Measurements from ENCODE around the gene ABCC11. TPM values are rescaled to one million over a fixed set of nuclear protein-coding genes. Genes with fewer than 3 reads are reported as not detected.

The ABCC11 gene
- total and polyA plus RNA-seq, 2 experiments from 2014 or later: 0.23 to 0.76 TPM

DNA sequence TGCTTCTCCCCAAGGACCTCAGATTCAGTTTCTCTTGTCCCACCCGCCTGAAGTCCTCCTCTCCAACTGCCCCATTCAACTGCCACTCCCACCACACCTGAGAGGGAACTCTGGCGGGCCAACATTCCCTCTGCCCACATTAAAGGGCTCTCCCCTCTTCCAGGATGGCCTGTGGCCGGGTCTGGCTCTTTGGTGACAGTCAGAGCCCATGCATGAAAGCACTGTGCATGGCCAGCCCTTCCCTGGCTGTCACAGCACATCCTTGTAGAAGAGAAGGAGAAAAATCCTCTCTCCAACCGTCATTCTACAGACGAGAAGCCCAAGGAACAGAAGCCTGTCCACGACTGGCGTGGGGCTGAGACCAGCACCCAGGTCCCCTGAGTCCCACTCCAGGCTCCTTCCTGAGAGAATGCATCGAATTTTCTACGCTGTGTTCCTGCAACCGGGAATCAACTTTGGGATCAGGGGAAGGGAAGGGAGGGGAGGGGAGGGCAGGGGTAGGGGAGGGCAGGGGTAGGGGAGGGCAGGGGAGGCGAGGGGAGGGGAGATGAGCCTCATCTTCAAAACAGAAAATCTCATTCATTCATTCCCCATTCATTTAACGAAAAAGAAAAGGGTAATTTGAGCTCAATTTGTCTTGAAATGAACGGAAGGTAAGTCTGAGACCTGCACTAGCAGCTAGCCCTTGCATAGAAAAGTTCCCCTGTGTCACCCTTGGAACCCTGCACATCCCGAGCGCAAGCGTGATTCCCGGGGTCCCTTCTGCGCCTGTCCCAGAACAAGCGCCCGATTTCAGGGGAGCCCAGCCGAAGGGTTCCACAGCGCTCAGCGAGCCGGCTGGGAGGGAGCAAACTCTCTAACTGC lies 91.2 kb downstream of the ABCC11 start, which contains the start of gene ABCC12:
ABCC12 (minus strand) TSS at position 68 of the 864 bp plus-strand sequence. CDS start 9,569 bp downstream, outside the sequence.
- Histone ChIP-seq H2AFZ (peak within 1 kb of the TSS; percentile 76), H4K20me1 (ENCODE audit: insufficient read depth) (no peaks in the 10 kb centered on the region), H3K27me3 (replicated peaks; ENCODE audit: insufficient read depth) (no peaks in the 10 kb centered on the region), H3K36me3 (ENCODE audit: low read depth) (no peaks in the 10 kb centered on the region), H3F3A (ENCODE audit: insufficient read depth) (no peaks in the 10 kb centered on the region), H3K4me2 (ENCODE audit: unreplicated experiment) (peak within 1 kb of the TSS; percentile 65), H3K9ac (no peak within 1 kb of the TSS), H3K9me2 (ENCODE audit: insufficient read depth) (no peaks in the 10 kb centered on the region), H3K4me3 (peak within 1 kb of the TSS; percentile 37; the same call in 1 of the 2 replicates), H3K9me3 (ENCODE audit: low read depth) (no peaks in the 10 kb centered on the region), H3K27ac (no peak within 1 kb of the TSS), H3K4me1 (ENCODE audit: insufficient read depth) (peaks cover 8% of the 10 kb centered on the region; the same call in 1 of the 2 replicates), H3K79me2 (ENCODE audit: insufficient read depth) (no peaks in the 10 kb centered on the region)
- no peak for DNase-seq
- in situ Hi-C loops (cut with MboI): no loop called here
- TF ChIP-seq EZH2 (IDR thresholded peaks at IDR 0.05; ENCODE audit: insufficient read depth, poor library complexity, severe bottlenecking): no peak
- TF ChIP-seq EZH2phosphoT487 (IDR thresholded peaks at IDR 0.05; ENCODE audit: insufficient read depth, low read depth): no peak
- WGBS, 2 experiments (ENCODE audit: low coverage in 1 of 2, low lambda C conversion rate in 2 of 2, missing lambda C conversion rate in 2 of 2): 48% methylated on average over 22 to 24 of the region's 24 CpGs

DNA sequence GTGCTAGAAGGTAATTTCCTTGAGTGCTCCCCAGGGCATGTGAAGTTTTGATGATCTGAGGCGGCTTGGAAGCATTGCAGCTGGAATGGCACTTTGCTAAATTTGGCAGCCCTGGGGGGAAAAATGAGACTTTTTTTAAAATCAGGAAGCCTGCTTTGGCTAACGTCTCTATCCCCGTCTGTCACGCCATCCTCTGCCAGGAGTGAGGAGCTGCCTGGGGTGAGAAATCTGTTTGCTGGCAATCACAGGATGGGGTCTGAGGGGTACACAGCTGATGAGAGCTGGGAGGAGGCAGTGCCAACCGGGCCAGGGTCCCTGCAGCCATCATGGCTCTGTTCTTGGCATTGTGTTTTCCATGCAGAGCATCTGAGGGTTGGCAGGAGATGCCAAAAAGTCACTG lies 93.6 kb downstream of the ABCC11 start:
- Histone ChIP-seq H3F3A (ENCODE audit: insufficient read depth) (no peaks in the 10 kb centered on the region), H3K27me3 (replicated peaks; ENCODE audit: insufficient read depth) (no peaks in the 10 kb centered on the region), H3K36me3 (ENCODE audit: low read depth) (no peaks in the 10 kb centered on the region), H2AFZ (no peak overlapping the region), H3K9me2 (ENCODE audit: insufficient read depth) (no peaks in the 10 kb centered on the region), H3K79me2 (ENCODE audit: insufficient read depth) (no peaks in the 10 kb centered on the region), H3K4me2 (ENCODE audit: unreplicated experiment) (no peak overlapping the region), H3K27ac (no peak overlapping the region), H3K9ac (no peak overlapping the region), H3K9me3 (ENCODE audit: low read depth) (no peaks in the 10 kb centered on the region), H3K4me1 (ENCODE audit: insufficient read depth) (peaks cover 8% of the 10 kb centered on the region; the same call in 1 of the 2 replicates), H4K20me1 (ENCODE audit: insufficient read depth) (no peaks in the 10 kb centered on the region), H3K4me3 (no peak overlapping the region)
- TF ChIP-seq EZH2phosphoT487 (IDR thresholded peaks at IDR 0.05; ENCODE audit: insufficient read depth, low read depth) (no peak), EZH2 (IDR thresholded peaks at IDR 0.05; ENCODE audit: insufficient read depth, poor library complexity, severe bottlenecking) (no peak)
- in situ Hi-C loops (cut with MboI): no loop called here
- 57 to 66% methylated on average over 5 of the region's 5 CpGs for WGBS, 2 experiments (ENCODE audit: low coverage in 1 of 2, low lambda C conversion rate in 2 of 2, missing lambda C conversion rate in 2 of 2)
- no peak for DNase-seq

- H3K4me1 ChIP-seq (ENCODE audit: insufficient read depth): no peaks in the 10 kb centered on the region
- no peak overlapping the region for H3K4me2 ChIP-seq (ENCODE audit: unreplicated experiment)
- no peaks in the 10 kb centered on the region for H3K9me2 ChIP-seq (ENCODE audit: insufficient read depth)
- no peak overlapping the region for H2AFZ ChIP-seq
- no peaks in the 10 kb centered on the region for H4K20me1 ChIP-seq (ENCODE audit: insufficient read depth)
- H3K79me2 ChIP-seq (ENCODE audit: insufficient read depth): no peaks in the 10 kb centered on the region
- H3F3A ChIP-seq (ENCODE audit: insufficient read depth): no peaks in the 10 kb centered on the region
- no peak for DNase-seq
- H3K27ac ChIP-seq: no peak overlapping the region
- no peaks in the 10 kb centered on the region for H3K9me3 ChIP-seq (ENCODE audit: low read depth)
- no peak overlapping the region for H3K9ac ChIP-seq
- H3K4me3 ChIP-seq: no peak overlapping the region
- H3K36me3 ChIP-seq (ENCODE audit: low read depth): no peaks in the 10 kb centered on the region
- WGBS, 2 experiments (ENCODE audit: low coverage in 1 of 2, low lambda C conversion rate in 2 of 2, missing lambda C conversion rate in 2 of 2): 92 to 96% methylated on average over 9 of the region's 9 CpGs
- TF ChIP-seq EZH2phosphoT487 (IDR thresholded peaks at IDR 0.05; ENCODE audit: insufficient read depth, low read depth): no peak
- no peak for TF ChIP-seq EZH2 (IDR thresholded peaks at IDR 0.05; ENCODE audit: insufficient read depth, poor library complexity, severe bottlenecking)
- in situ Hi-C loops (cut with MboI): no loop called here
- no peaks in the 10 kb centered on the region for H3K27me3 ChIP-seq (replicated peaks; ENCODE audit: insufficient read depth)
These were observed 95.1 kb downstream of the ABCC11 start for GRCh38 chr16:48152226-48152625.

DNA sequence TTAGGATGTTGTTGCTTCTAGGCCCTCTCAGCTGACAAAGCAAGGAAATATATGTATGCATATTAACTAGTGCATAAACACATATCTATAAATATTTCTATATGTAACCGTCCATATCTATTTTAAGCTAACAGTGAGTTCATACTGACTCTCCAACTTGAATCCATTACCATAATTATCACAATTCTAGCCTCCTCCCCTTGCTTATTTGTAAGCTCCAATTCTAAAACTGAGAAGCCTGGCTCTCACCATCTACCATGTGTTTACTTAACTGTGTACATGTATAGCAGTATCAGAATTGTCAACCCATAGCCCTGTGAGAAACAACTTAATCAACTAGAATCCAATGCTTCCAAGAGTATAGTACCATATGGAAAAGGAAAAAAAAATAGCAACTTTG lies 96.6 kb downstream of the ABCC11 start:
- Histone ChIP-seq H3K4me3 (no peak overlapping the region), H3K27ac (no peak overlapping the region), H3K9me2 (ENCODE audit: insufficient read depth) (no peaks in the 10 kb centered on the region), H3K27me3 (replicated peaks; ENCODE audit: insufficient read depth) (no peaks in the 10 kb centered on the region), H3K4me1 (ENCODE audit: insufficient read depth) (no peaks in the 10 kb centered on the region), H3K4me2 (ENCODE audit: unreplicated experiment) (no peak overlapping the region), H3F3A (ENCODE audit: insufficient read depth) (no peaks in the 10 kb centered on the region), H3K36me3 (ENCODE audit: low read depth) (no peaks in the 10 kb centered on the region), H2AFZ (no peak overlapping the region), H3K9me3 (ENCODE audit: low read depth) (no peaks in the 10 kb centered on the region), H3K9ac (no peak overlapping the region), H3K79me2 (ENCODE audit: insufficient read depth) (no peaks in the 10 kb centered on the region), H4K20me1 (ENCODE audit: insufficient read depth) (no peaks in the 10 kb centered on the region)
- no peak for TF ChIP-seq EZH2 (IDR thresholded peaks at IDR 0.05; ENCODE audit: insufficient read depth, poor library complexity, severe bottlenecking)
- no peak for DNase-seq
- in situ Hi-C loops (cut with MboI): no loop called here
- 74% methylated on average over 1 of the region's 1 CpG for WGBS, 2 experiments (ENCODE audit: low coverage in 1 of 2, low lambda C conversion rate in 2 of 2, missing lambda C conversion rate in 2 of 2)
